ENCODE results near the gene ADCY3. TPM values are rescaled to one million over a fixed set of nuclear protein-coding genes. Genes with fewer than 3 reads are reported as not detected.
"Not testable (repeated sequence)": the region's sequence is repeated elsewhere in the genome, so short reads cannot be mapped to it uniquely, and the experiment has no call there.

Gene ADCY3
- total RNA-seq, 1 donor from 2014 or later, result 23.2 TPM

DNA sequence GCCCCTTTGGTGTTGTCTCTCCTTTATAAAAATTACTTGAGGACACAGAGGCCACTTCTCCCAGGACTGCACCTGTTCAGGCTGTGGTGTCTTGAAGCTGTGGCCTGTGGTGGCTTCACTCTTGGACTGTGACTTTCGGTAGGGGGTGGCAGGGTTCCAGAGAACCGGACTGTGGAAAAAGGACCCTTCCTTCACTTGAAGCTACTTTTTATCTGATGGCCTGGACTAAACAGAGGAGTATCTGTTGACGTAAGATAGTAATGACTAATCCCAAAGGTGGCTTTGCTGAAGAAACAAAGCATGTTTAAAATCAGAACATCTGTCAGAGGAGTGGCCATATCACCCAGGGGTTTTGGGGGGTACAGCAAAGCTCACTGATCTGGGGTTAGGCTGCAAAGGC is 66.0 kb downstream of the ADCY3 start:
- DNase-seq (ENCODE audit: low spot score in 2 of 2) (no peak), FAIRE-seq (no peak)

DNA sequence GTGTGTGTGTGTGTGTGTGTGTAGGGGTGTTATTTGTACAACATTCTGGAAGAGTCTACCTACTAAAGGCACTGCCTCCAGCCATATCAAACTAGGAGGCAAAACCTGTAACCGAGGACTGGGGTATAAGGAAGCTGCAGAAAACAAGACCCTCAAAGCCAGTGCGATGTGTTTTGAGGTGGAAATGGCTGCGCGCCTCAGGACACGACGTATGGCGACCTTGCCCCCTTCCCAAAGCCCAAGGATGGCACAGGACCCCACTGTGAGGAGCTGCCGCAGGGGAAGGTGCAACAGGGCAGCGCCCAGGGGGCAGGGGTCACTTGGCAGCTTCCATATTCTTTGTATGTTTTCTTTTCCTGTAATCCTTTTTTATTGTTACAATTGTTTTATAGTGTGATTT is 67.0 kb downstream of the ADCY3 start:
- no peak for DNase-seq (ENCODE audit: low spot score in 2 of 2)
- FAIRE-seq, result no peak

DNA sequence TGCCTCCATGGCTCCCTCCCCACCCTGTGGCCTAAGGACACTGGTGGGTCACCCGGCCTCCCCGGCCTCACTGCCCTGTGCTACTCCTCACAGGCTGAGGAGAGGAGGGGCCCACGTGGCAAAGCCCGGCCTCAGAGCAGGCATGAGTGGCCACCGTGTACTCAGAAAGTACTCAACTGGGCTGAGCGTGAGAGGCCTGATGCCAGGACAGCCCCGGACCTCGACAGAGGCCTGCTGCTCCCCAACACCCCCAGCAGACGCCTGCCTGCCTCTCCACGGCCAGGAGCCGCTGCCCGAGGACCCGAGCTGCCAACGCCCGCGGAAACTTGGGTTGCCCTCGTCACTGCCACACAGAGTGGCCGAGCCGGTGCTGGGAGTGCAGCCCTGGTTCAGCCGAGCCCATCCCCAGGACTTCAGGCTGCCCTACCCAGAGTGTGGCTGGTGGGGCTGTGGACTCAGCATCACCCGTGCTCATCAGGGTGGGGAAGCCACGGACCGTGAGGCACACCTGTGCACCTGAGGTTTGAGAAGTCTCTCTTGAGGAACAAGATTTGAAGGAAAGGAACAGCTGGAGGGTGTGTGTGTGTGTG is 67.5 kb downstream of the ADCY3 start:
- DNase-seq (ENCODE audit: low spot score in 2 of 2), result no peak
- no peak for FAIRE-seq

DNA sequence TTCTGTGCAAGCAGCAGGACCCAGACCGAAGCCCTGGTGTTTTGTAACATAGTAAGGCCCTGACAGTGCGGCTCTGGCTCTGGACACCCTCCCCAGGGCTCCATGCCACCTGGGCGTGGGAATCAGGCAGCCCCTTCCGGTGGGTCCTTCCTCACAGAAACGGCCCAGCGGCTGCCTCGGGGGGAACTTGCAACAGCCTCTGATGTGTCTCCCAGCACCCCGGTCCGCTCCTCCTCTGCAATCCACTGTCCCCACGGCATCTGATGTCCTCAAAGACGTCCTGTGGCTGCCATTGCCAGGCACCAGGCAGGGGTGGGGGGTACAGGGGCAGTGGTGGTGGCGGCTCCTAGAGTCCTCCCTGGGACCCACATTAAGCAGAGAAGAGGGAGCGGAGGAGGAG is 68.0 kb downstream of the ADCY3 start:
- DNase-seq (ENCODE audit: low spot score in 2 of 2), result no peak
- FAIRE-seq, result no peak

DNA sequence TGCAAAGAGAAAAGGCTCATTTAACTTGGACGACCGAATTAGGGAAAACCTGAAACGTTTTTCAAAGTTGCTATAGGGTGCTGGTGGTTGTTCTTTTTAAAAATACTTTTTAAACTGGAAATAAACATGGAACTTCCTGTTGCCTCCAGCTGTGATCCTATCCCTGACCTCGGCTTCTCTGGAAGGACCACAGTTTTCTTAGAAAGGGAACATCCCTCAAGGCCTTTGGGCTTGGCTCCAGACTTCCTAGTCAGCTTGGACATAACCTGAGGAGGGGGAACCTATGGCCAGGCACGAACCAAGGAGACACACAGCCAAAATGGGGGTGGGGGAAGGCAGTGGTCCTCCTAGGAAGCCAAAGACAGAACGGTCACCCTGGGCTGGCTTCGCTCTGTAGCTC is 69.1 kb downstream of the ADCY3 start:
- no peak for FAIRE-seq

DNA sequence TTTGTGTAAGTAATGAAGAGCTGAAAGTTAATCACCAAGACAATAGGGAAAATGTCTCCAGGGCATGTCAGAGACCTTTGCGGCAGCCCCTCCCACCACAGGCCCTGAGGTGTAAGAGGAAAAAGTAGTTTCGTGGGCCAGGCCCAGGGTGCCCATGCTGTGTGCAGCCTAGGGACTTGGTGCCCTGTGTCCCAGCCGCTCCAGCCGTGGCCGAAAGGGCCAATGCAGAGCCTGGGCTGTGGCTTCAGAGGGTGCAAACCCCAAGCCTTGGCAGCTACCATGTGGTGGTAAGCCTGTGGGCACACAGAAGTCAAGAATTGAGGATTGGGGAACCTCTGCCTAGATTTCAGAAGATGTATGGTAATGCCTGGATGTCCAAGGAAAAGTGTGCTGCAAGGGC is 74.3 kb downstream of the ADCY3 start:
- no peak for DNase-seq (ENCODE audit: low spot score in 2 of 2)
- no peak for FAIRE-seq

More for the DNA sequence above, 69.1 kb downstream of the ADCY3 start:
- no peak for DNase-seq (ENCODE audit: low spot score in 2 of 2)

DNA sequence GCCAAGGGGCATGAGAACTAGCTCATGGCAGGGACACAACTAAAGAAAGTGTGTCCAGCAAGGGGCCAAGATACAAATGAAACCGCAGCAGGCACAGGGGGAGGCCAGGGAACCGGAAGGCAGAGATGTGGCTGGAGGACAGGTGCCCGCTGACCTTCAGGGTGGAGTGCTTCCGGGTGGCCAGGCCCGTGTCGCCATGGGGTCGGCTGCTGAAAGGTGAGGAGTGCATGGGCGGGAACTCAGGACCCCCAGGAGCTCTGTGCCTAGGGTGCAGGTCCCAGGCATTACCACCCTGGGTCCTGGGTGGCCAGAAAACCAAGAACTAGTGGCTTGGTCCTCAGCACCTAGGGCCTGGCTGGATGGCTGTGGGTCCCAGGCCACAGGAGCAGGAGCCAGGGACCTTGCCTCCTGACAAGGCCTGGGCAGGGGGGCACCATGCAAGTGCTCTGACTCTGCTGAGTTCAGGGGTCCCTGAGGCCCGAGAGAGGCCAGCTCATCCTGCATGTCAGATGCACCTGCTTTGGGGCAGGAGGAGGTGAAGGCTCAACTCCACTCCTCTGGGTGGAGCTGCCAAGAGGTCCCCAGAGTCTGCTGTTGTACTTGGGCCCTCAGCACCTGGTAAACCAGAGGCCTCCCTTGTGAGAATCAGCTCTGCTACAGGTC is 75.9 kb downstream of the ADCY3 start:
- FAIRE-seq, result no peak
- DNase-seq (ENCODE audit: low spot score in 2 of 2), result no peak

DNA sequence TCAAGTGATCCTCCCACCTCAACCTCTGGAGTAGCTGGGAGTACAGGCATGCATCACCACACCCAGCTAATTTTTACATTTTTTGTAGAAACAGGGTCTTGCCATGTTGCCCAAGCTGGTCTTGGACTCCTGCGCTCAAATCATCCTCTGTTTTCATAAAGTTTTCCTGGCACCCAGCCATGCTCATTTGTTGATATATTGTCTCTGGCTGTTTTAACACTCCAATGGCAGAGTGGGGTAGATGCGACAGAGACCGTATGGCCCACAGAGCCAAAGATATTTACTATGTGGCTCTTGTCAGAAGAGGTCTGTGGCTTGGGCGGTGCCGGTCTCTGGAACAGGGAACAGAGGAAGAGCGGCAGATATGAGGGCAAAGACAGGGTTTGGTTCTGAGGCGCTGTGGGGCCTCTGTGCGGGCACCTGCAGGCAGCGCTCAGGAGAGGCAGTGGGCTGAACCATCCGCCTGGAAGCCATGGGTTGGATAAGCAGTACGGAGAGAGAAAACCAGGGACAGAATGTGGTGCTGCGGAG is 76.6 kb downstream of the ADCY3 start:
- DNase-seq (ENCODE audit: low spot score in 2 of 2), result no peak
- no peak for FAIRE-seq

DNA sequence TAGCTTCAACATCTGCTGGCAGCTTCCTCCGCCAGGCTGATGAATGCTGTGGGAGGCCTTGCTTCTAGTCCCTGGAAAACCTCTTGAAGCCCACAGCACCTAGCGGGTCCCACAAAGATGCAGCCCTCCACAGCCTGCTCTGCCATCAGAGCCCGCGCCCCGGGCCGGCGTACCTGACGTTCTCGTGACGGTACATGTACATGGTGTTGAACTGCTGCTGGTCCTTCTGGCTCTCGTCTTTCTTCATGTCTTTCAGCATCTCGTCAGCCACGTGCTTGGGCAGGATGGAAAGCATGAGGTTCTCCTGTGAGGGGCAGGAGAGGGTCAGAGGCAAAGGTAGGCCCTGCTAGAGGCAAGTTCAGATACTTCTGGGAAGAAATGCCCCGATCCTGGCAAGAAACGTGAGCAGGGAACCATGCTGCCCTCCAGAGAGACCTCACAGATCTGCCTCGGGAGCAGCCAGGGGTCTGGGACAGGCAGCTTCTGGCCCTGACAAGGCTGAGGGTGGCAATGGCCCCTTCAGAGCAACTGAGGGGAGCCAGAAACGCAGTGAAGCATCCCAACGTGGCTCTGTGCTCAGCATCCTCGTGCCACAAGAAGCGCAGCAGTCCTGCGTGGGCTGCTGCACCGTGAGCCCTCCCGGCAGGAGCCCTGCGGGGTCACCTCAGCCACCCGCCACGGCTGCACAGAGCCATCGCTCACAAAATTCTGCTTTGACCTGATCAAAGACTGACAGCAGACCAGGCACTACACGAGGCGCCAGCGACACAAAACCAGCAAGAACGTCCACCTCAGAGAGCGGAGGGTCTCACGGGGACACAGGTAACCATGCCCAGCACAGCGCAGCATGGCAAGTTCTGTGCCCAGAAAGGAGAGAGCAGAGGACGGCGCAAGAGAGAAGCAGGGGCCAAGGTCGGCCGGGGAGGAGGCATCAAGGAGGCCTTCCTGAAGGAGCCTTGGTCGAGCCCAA is 77.7 kb downstream of the ADCY3 start:
- no peak for FAIRE-seq
- DNase-seq (ENCODE audit: low spot score in 2 of 2), result no peak

DNA sequence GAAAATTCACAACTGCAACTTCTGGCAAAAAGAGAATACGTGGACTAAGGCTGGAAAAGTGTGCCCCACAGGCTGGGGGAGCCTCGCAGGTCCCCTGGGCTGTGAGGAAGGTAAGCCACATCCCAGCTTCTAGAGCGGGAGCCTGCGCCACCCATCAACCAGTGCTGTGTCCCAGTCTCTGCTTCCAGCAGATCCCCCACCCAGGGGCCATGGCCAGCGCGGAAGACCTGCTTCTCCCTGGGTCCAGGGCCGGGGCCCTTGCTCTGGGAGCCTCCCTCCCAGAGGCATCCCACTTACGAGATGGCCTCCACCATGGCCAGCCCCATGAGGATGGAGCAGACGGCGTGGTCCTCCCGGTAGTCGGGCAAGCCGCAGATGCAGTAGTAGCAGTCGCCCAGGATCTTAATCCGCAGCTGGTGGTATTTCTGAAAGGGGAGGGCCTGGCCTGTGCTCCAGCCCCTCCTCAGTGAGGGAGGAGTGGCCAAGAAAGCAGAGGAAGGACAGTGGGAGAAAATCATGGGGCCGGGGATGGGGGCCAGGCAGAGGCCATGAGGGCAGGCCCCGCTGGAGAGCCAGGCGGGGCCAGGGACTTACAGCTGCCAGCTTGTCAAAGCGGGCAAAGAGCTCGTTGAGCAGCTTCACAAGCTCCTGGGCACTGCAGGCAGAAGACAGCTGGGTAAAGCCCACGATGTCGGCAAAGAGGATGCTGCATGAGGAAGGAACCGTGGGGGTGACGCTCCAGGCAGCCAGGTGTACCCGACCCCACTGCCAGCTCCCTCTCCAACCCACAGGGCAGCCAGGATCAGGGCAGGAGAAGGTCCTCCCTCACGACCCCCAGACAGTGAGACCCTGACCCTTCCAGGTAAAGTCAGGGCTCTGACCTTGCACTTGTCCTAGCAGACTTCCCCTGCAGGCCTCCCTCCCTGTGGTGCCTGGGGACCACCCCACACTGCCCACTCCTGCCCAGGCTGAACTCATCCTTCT is 78.8 kb downstream of the ADCY3 start:
- DNase-seq (ENCODE audit: low spot score in 2 of 2) (no peak), FAIRE-seq (no peak)

DNA sequence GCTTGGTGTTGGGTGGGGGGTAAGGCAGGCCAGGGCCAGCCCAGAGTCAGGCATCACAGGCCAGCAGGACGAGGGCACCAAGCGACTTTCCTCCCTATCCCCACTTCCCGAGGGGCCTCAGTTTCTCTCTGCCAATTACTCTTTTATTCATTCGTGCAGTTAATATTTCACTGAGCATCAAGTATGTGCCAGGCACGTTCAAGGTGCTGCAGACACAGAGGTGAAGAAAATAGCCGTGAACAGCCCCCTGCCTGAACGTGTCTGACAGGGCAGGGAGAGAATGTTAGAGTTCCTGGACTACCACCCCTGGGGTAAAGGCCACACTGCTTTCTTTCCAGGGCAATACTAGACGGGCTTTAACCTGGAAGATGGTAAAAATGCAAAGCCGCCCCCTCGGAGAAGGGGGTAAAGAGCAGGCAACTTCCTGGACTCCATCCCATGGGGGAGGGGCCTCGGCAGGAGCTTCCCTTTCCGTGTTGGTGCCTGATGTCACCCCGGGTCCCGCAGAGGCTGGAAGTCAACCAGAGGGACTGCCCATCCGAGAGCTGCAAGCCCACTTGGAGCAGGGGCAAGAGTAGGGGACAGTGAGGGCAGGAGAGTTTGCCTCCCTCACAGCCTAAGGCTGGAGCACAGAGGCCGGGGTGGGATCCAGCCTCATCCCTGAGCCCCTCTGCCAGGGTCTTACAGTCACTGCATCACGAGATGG is 79.7 kb downstream of the ADCY3 start:
- FAIRE-seq, result no peak

DNA sequence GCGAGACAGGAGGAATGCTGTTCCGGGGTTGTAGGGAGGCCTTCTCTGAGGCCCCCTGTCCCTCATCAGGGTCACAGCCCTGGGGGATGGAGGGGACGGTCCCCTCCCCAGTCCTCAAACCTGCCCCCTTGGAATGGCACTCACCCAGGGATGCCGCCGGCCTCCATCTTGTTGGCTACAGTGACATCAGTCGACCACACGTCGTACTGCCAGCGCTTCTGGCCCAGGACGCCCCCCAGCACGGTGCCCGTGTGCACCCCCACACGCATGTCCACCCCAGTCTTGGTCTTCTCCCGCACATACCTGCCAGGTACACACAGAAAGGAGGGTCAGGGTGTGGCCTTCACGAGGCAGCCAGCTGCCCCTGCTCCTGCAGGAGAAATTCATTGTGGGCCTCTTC is 80.3 kb downstream of the ADCY3 start:
- DNase-seq (ENCODE audit: low spot score in 2 of 2) (no peak), FAIRE-seq (no peak)

More for the DNA sequence above, 79.7 kb downstream of the ADCY3 start:
- DNase-seq (ENCODE audit: low spot score in 2 of 2), result no peak

DNA sequence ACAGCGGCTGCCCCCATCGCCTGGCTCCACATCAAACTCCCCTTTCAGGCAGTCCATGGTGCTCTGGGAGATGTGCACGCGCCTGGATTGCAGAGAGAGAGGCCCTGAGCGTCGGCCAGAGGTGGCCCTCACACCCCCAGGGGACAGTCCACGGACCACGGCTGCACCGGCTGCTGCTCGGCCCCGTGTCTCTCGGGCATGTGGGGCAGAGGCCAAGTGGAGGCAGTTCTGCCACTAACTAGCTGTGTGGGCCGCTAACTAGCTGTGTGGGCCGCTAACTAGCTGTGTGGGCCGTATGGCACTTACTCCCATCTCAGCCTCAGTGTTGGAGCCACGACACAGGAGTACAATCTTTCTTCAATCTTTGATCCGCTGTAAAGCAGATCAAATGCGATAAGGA is 81.5 kb downstream of the ADCY3 start:
- no peak for DNase-seq (ENCODE audit: low spot score in 2 of 2)
- no peak for FAIRE-seq

DNA sequence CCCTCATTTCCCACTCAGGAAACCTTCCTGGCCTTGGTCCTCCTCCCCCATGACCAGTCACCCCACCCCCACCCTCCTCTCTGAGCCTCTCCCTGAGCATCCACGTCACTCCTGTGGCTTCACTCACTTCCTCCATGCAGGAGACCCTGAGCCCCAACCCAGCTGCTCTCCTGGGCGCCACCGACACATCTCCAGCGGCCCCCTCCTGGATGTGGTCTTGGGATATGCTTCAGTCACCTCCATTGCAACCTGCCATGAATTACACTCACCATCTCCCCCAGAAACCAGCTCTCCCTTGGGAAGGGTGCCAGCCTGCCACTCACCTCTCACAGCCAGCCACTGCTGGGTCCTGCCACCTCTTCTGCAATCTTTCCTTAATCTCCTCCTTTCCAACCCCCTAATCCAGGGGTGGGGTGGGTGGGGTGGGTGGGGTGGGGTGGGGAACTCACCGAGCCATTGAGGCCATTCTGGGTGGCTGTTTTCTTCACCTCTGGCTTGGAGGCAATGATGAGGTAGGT is 82.0 kb downstream of the ADCY3 start:
- DNase-seq (ENCODE audit: low spot score in 2 of 2), result no peak
- FAIRE-seq, result no peak

DNA sequence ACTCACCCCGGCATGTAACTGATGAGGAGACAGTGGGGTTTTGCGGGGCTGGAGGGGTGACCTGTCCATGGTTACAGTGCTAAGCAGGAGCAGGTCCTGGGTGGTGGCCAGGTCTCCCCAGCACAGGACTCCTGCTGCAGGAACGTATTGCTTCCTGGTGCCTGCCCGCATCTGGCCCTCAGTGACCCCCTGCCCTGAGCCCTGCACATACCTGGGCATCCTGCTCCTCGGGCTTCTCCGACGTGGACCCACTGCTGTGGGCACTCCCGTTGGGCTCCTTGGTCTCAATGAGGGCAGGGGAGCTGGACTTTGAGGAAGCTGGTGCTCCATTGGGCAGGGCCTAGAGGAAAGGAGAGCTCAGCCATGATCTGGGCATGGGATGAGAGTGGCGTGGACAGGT is 83.3 kb downstream of the ADCY3 start:
- FAIRE-seq, result no peak
- DNase-seq (ENCODE audit: low spot score in 2 of 2), result no peak

DNA sequence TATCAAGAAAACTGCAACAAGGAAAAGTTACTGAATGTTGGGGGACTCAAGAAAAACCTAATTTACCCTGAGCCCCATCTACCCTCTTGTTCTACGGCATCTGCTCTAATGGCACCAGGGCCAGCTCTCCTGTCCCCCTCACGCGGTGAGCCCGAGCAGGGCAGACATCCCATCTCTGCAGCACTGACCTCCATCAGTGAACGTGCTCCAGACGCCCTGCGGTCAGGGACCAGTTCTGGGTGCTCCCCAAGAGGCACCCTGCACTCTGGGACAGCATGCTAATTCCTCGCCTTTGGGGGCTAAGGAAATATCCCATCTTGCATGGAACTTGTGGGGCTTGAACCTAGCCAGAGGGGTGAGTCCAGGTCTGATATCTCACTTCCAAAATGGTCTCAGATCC is 83.8 kb downstream of the ADCY3 start:
- FAIRE-seq (no peak), DNase-seq (ENCODE audit: low spot score in 2 of 2) (no peak)

DNA sequence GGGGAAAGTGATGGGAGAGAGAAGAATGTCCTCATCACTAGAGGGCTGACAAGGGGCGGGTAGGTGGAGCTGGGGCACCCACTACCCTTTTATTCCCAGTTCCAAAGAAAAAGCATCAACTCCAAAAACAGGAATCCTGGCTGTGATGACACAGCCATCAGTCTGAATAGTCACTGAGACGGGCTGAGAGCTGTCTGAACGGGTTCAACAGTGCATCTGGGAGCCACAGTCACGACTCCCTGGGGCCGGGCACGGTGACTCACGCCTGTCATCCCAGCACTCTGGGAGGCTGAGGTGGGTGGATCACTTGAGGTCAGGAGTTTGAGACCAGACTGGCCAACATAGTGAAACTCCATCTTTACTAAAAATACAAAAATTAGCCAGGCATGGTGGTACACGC is 84.6 kb downstream of the ADCY3 start:
- DNase-seq (ENCODE audit: low spot score in 2 of 2); FAIRE-seq: not testable (repeated sequence)

DNA sequence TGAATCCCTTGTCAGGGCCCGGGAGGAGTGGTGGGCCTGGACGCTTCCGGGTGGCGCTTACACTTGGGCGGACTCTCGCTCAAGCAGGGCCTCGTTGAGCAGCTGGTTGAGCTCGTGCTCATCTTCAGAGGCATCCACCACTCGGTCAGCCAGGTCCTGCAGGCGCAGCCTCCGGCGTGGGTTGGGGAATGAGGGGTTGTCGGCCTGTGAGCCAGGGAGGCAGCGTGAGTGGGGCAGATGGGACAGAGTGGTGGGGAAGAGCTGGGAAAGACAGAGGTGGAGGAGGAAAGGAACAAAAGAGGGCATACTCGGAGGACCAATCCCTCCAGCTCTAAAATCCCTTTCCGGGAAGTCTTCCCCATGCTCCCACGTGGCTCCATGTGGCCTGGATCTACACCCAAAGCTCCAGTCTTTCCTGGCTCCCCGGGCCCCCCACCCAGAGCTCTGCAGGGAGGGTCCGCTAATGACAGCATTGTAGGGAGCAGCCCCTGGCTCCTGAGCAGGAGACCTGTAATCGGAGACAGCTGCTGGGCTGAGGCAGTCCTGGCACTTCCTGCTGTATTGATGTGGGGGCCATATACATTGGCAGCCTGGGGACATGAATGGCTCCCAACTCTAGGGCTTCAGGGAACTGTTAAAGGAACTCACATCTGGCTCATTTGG is 85.2 kb downstream of the ADCY3 start:
- no peak for DNase-seq (ENCODE audit: low spot score in 2 of 2)
- FAIRE-seq, result no peak

Measured in frontal cortex (tissue), 4 donors.